NB4 (cell line): ENCODE results near the gene ANXA2R.

ENCODE experiments used
- CTCF ChIP-seq: IDR thresholded peaks from one replicate; pipeline ENCODE4 v1.5.1; 2012; ENCODE audit warnings: low read depth, low read length
- MYC ChIP-seq: IDR thresholded peaks from 2 replicates; pipeline ENCODE4 v1.6.1; 2011; ENCODE audit warnings: low read depth, low read length
- POLR2A ChIP-seq: IDR thresholded peaks from 2 replicates; pipeline ENCODE4 v1.6.1; 2011; ENCODE audit warnings: mild to moderate bottlenecking; ENCODE audit not compliant: insufficient read length; ENCODE audit errors: extremely low read depth
- TF ChIP-seq, protein P1 (sequence below): IDR thresholded peaks from 2 replicates; pipeline ENCODE4 v1.6.1; 2011; ENCODE audit warnings: low read depth, low read length

- TF ChIP-seq CTCF (no peak), POLR2A (no peak), MYC (no peak)
- TF ChIP-seq, protein P1, sequence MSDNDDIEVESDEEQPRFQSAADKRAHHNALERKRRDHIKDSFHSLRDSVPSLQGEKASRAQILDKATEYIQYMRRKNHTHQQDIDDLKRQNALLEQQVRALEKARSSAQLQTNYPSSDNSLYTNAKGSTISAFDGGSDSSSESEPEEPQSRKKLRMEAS: no peak
These were observed 12.9 kb downstream of the ANXA2R start for GRCh38 chr5:43027054-43027785.
